GM18867 (cell line): ENCODE results near the gene GEN1.

Source experiments
- ATAC-seq: cut with Tn5 transposase; IDR thresholded peaks from one replicate; pipeline ENCODE4 v1.9.1; 2021; ENCODE audit warnings: mild to moderate bottlenecking, moderate library complexity; ENCODE audit not compliant: unreplicated experiment

Gene GEN1

DNA sequence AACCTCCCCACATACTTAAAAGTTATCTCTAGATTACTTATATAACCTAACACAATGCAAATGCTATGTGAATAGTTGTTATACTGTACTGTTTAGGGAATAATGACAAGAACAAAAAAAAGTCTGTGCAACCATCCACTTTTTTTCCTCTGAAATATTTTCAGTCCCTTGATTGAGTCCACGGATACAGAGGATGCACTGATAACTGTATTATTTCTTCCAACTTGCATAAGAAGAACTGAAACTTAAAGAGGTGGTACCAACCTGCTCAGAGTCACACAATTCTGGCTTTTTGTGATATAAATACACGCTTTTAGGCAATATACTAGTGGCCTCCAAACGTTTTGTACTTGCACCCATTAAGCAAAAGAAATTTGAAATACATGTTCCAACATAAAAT lies 1.7 kb upstream of the GEN1 start:
- ATAC-seq = peak; percentile 17

DNA sequence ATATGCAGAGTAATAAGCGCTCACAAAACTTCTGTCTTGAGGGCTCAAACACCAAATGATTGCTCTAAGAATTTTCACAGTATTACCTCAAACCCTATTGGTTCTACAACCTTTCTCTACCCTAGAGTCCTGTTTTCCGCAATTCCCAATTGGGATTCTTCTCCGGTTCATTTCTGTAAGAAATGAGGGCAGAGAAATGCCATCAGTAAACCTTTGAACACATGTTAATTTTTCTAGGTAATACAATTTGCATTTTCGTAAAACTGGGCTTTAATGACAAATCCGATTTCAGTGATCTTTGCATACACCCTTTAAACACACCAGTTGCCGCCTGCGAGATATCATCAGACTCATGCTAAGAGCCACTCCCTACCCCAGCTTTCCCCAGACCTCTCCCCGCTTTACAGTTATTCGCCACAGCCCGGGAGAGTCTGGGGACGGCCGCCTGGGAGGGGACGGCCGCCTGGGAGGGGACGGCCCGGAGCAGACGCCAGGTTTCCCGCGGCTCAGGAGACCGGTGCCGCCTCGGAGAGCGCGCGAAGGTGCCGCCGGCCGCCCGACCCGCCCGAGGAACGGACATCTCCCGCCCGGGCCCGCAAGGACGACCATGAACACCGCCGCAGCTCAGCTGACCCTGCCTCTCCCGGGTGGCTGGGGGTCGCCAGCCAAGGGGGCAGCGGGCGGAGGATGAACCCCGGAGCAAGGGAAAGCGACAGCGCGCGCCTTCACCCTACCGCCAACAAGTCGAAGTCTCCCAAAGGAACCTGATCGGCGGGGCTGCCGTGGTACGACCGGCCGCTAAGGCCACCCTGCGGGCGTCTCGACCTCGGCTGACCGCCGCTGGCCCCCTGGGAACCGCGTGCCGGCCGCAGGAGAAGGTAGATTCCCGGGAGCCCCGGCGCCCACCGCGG lies 791 bp upstream of the GEN1 start:
- peak; percentile 39 for ATAC-seq

DNA sequence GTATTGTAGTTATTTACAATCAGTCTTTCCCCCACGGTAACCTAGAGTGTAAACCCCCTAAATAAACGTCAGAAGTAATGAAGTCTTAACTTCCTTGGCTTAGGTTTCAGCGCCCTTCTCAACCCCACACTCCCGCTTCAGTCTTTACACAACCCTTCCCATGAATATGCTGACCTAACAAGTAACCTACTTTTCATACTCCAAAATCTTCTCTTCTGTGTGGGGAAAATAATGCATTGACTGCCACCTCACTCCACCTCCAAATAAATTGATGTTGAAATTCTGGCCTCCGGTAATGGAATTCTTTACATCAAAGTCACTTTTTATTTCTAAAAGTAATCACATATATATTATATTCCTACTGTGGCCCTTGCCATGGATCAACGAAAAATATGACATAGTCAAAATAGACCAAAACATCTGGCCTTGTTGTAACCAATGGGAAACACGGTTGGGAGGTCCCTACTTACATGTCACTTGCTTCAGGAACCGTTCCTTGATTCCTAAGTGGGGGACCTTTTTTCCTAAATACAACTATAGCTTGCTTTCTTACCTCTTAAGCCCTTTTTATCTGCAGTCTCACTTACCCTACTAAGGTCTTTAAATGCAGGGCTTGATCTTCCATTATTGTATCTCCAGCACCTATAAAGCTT lies 961 bp downstream of the GEN1 start:
- ATAC-seq = no peak

DNA sequence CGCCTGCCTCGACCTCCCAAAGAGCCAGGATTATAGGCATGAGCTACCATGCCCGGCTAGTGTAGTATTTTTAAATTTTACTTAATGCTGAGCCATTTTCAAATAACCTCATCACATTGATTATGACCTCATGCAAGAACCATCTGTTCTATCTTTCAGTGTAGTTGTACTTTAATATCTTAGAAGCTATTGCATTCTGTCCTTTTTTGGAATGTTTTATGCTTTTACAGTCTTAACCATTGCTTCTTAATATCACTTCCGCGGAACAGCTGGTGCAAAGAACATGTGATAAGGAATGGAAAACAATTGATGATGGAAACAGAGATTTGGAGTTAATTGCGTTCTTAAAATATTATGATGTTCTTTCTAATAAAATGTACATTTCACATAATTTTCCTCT lies 2.7 kb downstream of the GEN1 start:
- no peak for ATAC-seq

DNA sequence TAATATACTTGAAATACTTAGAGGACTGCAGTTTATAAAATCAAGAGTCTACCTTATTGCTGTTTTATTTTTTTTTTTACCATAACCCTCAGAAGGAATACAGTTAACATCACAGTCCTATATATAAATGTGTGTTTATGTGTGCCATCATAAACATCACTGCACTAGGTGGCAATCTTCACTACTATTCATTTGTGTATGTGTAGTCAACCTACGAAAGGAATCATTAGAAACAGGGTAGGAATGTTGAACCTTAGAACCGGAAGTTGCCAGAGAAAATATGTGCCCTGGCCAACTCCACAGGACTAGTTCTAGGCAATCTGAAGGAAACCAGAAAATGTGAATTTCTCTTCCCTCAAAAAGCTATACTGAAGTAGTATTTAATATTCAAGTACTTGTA lies 3.4 kb downstream of the GEN1 start:
- no peak for ATAC-seq

DNA sequence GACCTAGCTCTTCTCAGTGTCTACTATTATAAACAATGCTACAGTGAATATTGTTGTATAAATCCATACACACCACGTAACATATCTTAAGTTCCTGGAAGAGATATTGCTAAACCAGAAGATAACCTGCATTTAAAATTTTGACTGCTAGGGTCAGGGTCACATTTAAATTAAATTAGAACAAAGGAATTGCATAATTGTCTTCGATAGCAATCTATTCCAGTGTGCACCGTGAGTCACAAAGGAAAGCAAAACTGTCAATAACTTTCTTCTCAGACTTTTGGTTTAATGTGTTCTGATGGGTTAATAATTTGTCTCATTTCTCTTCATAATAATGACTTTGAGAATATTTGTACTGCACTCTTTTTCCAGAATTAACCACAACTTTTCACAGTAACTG lies 4.2 kb downstream of the GEN1 start:
- ATAC-seq = no peak

DNA sequence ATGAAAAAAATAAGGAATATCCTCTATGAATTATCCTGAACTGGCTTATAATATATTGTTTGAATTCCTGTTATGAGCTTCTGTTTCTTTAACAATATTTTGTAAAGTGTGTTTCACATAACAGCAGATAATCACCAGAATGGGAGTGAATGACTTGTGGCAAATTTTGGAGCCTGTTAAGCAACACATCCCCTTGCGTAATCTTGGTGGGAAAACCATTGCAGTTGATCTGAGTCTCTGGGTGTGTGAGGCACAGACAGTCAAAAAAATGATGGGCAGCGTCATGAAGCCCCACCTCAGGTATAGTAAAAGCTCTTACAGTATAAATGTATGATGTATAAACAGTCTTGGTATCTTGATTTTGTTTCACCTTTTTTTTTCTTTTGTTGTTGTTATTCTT lies 5.9 kb downstream of the GEN1 start:
- no peak for ATAC-seq

DNA sequence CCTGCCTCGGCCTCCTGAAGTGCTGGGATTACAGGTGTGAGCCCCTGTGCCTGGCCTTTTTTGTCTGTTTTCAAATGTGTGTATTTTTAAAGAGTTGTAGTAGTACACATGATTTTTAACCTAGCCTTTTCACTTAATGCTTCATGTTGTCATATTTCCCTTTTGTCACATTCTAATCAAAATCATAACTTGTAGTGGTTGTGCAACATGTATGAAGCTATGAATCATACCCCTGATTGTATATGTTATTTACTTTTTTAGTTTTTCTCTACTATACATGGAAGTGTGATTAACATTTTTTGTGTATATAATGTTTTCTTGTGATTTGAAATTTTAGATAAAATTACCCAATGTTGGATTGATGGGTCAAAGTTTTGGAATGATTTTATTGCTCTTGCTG lies 8.5 kb downstream of the GEN1 start:
- no peak for ATAC-seq

DNA sequence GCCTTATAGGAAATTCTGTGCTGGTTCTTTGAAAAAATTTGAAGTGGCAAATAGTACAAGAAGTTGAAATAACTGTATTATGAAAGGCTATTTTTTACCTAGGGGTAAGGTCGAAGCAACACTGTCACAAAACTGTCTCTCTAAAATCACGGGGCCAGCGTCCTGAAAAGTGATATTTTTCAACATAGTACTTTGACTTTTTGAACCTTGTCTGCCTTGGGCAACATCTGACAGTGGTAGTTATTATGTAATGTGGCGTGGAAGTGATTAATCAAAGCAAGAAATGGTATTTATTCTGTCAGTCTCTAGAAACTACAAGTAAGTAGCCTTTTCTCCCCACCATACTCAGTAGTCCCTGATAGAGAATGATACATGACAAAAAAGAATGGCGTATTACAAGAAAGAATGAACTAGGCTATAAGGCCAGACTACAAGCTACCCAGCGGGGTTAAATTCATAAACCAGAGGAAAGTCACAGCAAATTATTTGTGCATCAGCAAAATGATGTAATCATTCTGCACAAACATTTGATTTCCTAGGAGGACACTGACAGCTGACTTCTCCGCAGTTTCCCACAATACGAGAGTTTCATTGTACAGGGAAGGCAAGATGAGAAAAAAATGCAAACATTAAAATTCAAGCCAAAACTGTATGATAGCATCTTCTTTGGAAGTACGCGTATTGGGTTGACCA lies 9.8 kb downstream of the GEN1 start:
- no peak for ATAC-seq

DNA sequence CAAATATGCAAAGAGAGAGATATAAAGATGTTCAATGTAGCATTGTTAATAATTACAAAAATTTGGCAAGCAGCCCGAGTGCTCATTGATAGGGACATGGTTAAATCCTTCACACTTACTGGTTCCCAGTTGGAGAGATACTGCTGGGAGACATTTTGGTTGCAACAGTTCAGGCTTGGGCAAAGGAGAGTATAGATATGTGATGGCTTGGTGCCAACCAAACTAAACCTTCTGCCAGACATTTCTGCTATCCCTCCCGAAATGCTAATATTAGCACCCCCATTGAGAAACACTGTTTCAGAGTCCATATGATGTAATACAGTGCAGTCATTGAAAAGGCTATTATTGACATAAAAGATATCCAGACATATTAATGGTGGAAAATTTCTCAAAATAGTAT lies 11.5 kb downstream of the GEN1 start:
- no peak for ATAC-seq

DNA sequence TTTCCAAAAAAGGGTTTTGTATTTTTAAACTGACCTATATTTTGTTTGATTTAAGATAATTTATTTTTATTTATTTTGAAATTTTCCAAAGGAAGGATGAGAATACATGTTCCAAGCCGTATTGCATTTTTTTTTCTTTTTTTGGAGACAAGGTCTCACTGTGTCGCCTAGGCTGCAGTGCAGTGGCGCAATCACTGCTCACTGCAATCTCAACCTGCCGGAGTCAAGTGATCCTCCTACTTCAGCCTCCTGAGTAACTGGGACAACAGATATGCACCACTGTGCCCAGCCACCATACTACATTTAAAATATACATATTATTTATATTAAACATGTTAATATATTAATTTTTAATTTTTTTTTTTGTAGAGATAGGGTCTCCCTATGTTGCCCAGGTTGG lies 15.0 kb downstream of the GEN1 start:
- no peak for ATAC-seq

DNA sequence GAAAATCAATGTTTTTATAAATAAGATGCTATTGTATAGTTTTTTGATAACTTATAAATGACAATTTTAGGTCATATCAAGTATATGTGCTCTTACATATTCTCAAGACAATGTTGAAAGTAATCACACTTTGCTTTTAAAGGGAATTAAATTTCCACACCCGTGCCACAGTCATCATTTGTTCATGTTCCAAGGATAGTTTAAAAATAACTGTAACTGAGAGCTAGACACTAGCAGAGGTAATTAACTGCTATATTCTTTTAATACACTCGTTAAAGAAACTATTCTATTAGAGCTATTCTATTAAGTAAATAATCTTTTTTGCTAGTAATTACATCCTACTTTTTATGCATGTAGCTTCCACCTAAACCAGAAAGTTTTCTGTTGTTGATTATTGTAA lies 18.0 kb downstream of the GEN1 start:
- ATAC-seq = no peak

DNA sequence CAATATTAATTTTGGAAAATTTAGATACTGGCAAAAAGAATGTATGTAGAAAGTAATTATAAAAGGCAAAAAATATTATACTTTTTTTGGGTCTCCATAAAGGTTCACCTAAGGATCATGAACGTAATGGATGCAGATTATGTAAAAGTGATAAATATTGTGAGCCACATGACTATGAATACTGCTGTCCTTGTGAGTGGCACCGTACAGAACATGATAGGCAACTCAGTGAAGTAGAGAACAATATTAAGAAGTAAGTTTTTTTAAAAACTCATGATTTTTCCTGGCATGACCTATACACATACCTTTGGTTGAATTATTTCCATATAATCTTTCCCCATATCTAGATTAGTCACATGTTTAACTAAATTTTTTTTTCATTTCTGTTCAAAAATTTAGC lies 18.6 kb downstream of the GEN1 start:
- ATAC-seq = no peak

DNA sequence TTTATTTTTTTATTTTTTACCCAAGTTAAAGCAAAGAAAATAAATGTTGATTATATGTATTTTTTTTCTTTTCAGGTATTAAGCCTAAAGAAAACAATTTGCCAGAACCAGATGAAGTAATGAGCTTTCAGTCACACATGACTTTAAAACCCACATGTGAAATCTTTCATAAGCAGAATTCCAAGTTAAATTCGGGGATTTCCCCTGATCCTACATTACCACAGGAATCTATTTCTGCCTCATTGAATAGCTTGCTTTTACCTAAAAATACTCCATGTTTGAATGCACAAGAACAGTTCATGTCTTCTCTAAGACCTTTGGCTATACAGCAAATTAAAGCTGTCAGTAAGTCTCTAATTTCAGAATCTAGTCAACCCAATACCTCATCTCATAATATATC lies 26.6 kb downstream of the GEN1 start:
- ATAC-seq = no peak

DNA sequence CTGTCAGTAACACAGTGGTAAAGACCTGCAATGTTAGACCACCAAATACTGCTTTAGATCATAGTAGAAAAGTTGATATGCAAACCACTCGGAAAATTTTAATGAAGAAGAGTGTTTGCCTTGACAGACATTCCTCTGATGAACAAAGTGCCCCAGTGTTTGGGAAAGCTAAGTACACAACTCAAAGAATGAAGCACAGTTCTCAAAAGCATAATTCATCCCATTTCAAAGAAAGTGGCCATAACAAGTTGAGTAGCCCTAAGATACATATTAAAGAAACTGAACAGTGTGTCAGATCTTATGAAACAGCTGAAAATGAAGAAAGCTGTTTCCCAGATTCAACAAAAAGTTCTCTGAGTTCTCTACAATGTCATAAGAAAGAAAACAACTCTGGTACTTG lies 27.5 kb downstream of the GEN1 start:
- ATAC-seq = no peak

DNA sequence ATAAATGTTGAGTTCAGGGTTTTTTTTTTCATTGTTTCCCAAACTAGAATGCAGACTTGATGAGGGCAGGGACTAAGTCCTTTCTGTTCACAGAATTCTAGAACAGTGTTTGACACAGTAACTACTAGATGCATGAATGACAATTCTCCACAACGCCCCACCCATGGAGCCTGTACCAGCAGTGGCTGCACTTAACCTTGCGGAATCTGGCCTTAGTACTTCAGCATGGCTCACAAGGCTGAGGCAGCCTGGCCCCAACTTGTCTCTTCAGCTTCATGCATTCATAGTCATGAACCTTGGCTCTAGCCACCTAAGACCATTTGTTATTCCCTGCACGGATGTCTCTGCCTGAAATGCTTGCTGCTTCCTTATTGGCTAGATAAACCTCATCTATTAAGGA lies 32.8 kb downstream of the GEN1 start:
- no peak for ATAC-seq

DNA sequence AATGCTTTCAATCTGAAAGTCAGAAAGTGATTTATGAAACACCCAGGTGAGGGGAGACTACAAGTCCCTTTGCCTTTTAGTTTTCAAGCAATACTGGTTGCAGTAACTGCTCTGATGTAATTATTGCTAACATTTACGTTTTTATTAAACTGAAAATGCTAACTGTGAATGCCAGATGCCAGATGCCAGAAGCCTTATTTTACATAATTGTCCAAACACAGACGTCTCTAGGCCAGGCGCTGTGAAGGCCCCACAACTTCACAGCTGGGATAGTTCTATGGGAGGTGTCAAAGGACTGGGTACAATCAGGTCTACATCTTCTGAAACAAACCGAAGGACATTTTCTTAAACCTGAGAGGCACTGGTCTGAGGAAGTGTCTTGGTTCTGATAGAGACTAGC lies 34.8 kb downstream of the GEN1 start:
- peak; percentile 33 for ATAC-seq

DNA sequence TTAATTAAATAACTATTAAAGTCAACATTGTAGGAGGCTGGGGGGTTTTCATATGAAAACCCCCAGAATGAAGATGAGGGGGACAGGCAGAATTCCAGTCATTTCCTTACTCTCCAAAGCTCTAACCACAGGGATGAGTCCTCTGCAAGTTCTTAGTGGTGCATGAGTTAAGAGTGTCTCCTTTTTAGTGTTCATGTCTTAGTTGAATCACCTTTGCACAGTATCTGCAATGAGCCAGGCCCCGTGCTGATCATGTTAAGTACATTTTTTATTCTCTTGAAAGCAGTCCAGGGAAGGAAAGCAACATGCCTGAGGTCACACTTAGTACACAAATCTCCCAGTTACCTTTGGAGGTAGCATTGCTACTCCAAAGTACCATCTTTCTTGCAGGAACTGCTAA lies 36.6 kb downstream of the GEN1 start:
- no peak for ATAC-seq

DNA sequence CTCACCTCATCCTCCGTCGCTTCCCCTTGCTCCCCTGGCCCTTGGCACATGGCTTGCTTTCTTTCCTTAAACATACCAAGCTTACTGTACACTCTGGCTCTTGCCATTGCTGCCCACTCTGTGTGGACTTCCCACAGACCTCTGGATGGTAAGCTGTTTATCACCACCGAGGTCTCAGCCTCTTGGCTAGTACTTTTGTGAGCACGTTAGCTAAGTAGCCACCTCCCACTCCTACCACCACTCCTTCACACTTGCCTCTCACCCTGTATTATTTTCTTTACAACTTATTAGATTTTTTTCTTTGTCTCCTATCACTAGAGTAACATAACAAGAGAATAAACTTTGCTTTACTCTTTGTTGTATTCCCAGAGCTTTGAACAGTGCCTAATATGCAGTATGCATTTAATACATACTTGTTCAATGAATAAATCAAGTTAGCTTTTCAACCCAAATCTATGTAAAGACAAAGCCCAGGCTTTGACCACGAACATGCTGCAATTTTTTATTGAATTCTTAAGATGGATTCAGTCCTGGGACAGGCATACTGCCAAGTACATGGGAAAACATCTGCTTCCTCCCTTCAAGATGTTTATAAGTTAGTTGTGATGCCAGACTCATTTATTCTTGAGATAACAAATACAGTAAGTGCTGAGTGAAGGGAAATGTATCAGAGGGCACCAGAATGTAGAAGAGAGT lies 37.3 kb downstream of the GEN1 start:
- no peak for ATAC-seq

DNA sequence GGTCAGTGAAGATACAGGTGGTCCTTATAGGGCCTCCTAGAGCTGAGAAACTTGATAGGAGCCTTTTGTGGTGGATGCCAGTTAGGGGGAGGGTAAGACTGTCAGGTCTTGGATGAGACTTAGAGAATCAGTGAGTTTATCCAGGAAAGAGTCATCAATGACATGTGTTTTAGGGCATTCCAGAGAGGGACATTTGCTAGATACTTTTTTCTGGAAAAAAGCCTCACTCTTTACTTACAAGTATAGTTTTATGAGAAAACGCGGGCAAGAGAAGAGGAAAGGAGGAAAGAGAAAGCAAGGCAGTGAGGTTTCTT lies 37.8 kb downstream of the GEN1 start:
- no peak for ATAC-seq

DNA sequence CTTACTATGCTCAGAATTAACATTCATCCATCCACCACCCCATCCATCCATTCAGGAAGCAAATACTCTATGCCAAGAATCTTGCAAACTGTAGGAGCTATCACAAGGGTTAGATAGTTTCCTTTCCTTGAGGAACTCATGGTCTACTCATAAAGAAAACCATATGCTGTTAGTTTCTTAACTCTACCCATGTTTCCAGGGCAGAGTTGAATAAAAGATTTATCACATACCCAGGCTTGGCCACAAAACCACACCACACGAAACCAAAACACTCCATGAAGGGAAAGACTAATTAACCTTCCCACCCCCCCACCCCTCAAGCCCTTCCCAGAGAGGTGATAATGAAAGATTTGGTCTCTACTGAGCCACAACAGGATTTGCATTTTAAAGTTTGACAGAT lies 38.6 kb downstream of the GEN1 start:
- ATAC-seq = peak; percentile 43

DNA sequence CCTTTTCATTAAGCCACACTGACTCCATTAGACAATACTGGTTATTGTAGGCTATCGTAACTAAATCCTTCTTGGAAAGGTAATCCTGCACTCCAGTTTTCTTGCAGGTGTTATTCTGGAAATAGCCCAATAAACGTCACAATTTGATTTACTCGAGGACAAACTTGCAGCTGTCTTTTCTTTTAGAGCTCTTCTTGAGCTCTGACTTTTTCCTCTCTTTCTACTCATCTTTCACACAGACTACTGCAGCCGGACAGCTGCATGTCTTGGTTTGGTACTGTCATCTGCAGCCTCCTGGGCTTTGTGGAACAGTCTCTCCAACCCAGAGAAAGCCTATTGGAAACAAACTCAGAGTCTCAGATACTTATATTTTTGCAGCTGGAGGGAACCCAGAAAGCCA lies 39.4 kb downstream of the GEN1 start:
- peak; percentile 28 for ATAC-seq
